Stimulated activated naive CD4-positive, alpha-beta T cell treated with Interleukin-2 at 50 U/mL for 16 hours (primary cell): ENCODE data around the gene DSCAML1.

Experiments used
- DNase-seq: peaks from one replicate; lab custom pipeline; 2025; lab: John Stamatoyannopoulos, UW

DSCAML1 gene

DNA sequence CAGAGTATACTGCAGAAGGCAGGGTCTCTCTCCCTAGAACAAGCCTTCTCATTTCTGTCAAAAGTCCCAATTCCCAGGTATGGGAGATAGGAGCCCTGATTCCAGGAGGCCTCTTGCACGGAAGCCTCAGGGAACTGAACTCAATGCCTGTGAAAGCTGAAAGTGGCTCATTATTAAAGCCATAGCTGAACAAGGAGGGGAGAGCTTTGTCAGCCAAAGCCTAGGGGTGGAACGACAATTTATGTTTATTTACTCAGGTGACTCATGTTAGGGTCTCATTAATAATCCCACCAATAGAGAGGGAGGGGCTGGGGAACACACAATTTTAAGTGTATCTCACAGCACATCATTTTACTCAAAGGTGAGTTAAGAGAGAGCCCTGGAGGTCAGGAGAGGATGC is 44.9 kb downstream of the DSCAML1 start:
- DNase-seq, result no peak

DNA sequence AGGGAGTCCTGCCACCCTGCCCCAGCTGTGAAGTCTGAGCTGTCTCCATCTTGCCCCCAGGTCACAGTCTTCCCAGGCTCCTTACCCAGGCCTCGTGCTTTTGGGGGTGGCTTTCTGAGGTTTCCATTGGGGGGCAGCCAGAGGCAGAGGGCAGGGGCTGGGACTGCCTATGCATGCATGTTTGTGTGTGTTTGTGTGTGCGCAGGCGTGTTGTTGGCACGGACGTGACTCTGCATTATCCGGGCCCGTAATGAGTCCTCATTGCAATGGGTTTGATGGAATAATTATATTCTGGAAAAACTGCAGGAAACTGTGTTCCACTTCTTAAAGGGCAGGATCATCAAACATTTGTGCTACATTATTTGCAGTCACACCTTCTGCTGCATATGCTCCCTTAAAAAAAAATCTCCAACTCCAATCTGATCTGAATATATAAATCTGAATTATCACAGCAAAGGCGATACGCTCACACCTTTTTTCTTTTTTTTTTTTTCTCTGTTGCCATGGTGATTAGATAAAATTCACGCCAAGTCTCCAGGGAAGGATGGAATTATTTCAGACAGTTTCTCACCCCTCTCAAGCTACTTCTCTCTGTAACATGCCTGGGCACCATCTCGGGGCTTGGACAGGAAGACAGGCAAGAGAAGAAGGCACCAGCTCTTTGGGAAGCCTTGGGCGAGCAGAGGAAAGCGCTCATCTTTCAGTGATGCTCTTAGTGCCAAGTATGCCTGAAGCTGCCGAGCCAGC is 45.9 kb downstream of the DSCAML1 start:
- DNase-seq, result no peak

DNA sequence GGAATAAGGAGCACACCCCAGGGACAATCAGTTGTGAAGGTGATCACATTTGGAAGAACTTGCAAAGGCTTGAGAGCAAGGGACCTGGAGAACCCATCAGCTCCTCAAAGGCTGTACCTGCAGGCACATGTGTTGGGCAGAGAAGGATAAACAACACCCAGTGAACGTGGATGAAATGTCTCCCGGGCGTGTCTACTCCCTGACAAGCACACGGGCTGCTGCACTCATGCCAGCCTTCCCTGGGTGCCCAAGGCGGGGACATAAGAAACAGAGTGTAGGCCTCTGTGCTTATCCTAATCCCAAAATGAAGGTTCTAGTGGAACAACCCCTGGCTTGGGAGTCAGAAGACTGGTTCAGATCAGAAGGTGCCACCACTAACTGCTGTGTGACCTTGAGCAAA is 46.7 kb downstream of the DSCAML1 start:
- DNase-seq, result no peak

DNA sequence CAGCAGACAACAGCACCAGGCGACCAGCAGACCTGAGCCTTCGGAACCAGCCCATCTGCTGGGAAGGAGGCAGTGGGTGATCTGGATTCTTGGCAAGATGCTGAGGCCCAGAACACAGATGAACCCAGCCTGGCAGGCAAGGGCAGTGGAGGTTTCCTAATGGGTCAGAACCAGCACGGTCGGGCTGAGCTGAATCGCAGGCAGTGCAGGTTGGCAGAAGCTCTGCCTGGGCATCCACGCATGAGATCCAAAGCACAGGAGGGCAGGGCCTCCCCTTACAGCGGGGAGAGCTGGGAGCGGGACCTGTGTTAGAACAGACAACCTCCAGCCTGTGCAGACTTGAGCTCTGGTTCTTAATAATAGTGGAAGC is 47.5 kb downstream of the DSCAML1 start:
- no peak for DNase-seq

DNA sequence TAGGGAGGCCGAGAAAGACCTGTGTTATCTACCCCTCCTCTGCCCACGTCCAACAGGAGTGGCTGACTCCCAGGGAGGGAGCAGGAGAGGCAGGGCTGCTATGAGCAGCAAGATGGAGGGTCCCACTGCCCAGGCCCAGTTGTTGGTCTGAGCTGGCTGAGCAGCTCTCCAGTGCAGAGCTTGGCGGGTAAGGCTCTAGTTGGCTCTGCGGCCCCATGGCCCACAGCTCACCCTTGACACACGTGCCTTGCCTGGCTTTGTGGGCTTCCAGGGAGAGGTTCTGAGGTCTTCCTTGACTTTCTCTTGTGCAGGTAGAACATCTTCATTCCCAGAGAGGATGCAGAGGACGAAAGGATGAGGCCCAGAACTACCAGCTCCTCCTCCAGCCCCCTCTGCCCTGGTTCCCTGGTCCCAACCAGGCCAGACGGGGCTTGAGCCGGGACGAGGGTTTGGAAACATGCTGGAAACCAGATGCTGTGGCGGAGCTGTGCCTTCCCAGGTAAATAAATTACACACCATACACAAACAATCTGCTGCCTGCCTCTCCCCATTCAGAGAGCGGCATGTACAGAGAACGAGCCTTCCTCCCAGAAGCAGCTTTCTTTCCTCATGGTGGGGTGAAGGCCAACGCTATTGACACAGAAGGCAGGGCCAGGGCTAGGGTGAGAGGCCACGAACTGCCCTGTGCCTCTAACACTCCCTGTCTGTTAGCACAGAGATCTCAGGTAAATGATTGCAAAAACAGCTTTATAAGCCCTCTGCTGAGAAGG is 48.1 kb downstream of the DSCAML1 start:
- DNase-seq, result no peak

DNA sequence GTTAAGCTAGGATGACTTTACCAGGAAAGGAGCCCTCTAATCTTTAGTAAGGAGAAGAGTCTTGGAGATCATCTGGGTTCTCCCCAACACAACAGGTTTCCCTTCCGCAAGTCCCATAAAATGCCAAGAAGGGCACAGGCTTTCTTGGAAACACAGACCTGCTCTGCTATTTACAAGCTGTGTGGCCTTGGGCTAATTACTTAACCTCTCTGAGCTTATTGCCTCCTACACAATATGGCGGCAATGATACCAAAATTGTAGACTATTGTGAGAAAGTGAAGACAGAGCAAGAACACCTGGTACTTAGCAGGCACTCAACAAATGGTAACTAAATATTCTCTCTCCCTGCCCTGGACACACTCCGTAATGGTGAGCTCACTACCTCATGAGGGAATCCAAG is 49.1 kb downstream of the DSCAML1 start:
- DNase-seq, result no peak

DNA sequence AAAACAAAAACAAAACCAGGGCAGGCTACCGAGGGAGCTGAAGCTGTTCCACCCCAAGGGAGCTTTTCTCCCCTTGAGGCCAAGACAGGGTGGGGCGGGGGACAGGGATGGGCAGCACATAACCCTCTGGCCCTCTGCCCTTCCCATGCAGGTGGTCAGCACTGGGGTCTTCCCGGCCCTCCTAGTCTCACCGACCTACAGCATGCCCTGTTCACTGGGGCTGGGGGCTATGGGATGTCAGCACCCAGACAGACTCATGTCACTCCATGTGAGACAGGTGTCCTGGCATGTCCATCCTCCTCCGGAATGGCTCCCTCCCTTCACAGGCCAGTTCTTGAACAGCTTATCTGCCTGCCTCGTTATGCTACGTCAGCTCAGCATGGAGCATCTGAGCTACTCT is 51.7 kb downstream of the DSCAML1 start:
- DNase-seq, result no peak

DNA sequence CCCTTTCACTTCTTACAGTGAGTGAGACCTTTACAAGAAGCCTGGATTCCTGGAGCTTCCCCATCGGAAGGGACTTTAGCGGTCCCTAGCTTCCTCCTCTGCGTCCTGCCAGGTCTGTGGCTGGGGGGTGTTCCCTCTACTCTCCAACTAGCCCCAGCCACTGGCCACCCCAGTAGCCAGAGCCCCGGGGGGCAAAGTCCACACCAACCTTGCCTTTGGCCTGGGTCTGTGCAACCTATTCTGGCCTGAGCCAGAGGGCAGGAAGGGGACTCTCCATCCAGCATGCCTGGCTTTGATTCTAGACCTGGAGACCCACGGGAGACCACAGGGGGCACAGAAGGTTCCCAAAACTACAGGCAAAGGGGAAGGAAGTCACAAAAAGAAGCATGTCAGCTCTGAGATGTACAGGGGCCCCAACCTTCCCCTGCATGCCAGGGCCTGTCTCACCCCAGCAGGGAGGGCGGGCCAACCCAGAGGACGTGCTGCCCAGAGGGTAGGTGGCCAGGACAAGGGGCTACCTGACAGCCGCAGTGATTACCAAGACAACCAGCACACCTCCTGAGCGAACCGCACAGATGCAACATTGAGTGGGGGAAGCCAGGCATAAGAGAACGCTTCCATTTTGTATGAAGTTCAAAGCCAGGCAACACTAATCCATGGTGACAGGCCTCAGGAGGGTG is 52.4 kb downstream of the DSCAML1 start:
- DNase-seq, result no peak

DNA sequence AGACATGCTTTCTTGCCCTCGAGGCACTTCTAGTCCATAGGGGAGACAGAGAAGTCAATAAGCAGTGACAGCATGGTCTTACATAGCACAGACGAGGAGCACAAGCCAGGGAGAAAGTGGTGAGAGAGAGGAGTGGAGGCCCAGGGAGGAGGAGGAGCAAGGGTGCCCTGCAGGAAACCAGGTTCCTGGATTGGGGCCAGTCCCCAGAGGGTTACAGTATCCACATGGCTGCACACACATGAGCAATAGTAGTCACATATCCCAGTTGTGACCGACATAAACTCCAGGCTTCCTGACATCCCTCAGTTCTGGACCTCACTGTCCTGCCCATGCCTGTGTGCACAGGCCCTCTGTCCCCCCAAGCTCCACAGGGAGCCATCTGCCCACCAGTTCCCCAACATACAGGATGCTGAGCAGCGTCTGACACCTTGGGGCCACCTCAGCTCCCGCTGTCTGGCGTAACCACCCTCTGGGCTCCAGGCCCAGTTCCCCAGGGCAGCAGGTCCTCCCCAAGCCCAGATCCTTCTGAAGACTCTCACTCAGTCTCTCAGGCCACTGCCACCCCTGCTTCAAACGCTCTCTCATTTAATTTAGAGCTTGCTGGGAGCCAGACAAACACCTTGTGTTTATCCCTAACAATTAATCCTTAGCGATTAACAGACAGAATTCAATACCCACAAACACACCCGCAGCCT is 53.7 kb downstream of the DSCAML1 start:
- no peak for DNase-seq

DNA sequence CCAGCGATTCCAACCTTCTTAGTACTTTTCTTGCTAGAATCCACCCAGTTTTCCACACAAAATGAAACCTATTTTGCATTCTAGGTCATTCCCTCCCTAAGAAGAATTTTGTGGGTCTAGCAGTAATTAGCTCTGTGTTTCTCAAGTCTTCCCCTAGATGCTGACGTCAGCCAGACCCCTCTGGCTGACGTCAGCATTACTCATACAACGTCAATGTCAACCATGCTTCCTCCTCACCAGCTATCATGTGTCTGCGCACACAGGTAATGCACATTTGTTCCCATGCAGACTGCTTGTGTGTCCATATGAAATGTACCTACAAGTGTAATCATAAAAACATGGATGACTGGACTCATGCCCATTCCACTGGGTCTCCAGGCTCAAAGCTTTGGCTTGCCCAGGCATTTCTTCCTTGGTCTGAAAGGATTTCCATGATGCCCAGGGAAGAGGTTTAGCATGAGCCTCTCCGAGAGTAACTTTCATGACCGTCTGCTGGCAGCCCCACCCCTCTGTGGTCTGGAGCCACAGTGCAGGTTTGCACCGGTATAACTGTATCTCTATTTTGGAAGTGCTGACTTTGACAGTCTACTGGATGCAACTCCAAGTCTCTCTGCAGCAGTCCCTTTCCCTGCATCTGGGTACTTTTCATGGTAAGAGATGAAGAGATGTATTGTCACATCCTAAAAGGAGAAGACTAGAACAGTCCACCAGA is 58.6 kb downstream of the DSCAML1 start:
- DNase-seq, result no peak

DNA sequence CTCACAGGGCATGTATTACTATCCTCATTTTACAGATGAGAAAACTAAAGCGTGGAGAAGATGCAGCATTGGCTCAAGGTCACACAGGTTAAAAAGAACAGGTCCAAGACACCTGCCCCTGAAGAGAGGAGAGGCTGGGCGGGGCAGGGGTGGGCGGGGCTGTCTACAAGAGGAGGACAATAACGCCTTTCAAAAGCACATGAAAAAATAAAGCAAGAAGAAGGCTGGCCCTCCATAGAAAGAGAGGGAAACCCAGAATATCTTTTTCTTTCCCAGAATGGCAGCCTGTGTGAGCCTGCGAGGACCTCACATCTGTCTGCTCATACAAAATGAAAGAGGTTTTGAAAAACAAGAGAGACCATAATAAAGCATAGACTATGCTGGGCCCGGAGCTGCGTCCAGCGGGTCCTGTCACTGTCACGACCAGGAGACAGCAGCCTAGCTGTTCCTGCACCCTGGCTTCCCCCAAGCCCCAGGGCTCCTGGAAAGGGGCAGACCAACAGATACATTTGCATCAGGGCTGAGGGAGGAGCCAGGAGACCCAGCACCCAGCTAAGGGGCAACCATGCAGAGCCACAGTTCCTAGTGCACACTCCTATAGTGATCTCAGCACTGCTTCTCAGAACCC is 61.6 kb downstream of the DSCAML1 start:
- no peak for DNase-seq

DNA sequence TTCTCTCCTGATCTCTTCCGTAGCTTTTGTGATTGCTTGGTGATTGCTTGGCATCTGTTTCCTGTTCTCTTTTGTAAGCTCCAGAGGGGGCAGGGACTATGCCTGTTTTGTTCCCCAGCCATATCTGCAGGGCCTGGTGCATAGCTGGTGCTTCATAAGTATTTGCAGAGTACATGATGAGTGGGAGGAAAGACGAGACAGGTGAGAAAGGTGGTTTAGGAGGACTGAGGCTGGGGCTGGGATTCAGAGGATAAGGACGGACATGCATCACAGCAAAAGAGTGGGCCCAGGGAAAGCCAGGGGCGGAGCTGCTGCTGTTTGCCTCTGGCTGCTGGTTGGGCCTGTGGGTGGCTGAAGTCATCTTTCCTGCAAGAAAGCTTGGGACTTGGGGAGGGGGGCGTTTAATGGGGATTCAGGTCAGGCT is 62.4 kb downstream of the DSCAML1 start:
- no peak for DNase-seq

DNA sequence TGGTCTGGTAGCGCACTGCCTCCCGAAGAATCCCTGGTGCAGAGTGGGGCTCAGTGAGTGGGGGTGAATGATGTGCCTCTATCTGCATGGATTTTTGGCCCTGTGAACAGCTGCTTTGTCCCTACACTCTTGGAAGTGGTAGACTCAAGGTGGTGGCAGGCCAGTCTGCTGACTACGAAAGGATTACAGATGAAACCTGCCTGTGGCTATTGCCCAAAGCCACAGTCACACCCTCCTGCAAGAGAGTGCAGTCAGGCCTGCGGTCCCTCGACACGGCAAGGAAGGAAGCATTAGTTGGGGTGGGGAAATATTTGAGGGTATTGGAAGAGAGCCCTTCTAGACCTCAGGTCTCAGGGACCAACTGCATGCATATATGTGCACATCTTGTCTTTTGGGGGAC is 63.7 kb downstream of the DSCAML1 start:
- DNase-seq, result no peak

DNA sequence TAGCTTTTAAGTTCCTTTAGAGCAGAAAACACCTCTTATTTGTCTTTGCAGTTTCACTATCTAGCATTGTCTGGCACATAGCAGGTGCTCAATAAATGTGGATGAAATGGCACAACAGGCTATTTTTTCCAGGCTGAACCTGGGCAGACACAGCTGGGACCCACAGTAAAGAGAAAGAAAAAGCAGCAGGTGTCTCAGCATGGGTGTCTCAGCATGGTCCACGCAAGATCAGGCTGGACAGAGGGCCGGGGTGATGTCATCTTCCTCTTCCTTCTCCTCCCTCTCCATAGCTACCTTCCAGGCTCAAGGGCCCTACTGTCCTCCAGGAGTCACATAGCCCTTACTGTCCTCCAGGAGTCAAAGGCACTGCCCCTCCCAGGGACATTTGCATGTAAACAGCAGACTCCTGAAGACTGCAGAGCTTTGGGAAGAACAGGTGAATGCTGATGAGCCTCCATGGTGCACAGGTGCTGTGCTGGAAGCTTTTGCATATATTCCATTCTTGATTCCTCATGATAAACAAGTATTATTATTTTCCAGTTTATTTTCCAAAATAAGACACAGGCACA is 65.2 kb downstream of the DSCAML1 start:
- no peak for DNase-seq

DNA sequence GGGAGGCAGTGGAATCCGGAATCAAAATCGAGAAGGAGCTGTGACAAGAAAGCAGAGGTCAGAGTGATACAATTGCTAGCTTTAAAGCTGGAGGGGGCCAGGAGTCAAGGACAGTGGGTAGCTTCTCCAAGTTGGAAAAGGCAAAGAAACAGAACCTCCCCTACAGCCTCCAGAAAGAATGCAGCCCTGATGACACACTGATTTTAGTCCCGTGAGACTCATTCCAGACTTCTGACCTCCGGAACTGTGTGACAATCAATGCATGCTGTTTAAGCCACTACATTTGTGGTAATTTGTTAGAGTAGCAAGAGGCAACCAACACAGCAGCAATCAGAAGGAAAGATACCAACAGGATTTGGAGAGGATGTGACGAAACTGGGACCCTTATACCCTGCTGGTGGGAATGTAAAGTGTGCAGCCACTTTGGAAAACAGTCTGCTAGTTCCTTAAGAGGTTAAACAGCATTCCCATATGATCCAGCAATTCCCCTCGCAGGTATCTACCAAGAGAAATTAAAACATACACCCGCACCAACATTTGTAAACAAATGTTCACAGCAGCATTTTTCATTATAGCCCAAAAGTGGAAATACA is 66.7 kb downstream of the DSCAML1 start:
- no peak for DNase-seq

DNA sequence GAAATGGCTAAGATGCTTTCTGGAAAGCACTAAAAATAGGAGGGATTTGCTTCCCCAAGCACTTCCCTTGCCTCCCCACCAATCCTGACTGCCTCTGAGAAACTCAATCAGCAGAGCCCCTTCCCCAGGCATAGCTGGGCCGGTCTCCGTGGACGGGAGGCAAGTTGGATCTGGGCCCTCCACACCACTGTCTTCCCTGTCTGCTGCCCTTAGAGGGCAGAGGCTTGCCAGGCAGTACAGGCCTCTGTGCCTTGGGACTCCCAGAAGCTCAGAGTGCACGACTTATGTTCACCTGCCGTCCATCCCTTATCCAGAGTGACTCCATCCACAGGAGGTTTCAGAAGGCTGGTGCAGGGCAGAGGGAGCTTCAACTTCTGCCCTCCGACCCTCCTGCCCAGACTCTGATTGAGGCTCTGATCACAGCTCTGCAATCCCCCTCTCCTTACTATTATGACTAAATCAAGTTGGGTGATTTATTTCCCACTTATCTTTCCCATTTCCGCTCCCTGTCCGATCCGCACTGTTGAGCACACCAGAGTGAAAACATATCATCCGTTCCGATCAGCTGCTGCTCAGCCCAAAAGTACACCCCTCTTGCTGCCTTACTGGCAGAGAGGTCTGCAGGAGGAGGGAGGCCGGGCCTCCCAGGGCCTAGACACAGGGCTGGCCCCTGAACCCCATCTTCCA is 71.8 kb downstream of the DSCAML1 start:
- DNase-seq, result no peak

DNA sequence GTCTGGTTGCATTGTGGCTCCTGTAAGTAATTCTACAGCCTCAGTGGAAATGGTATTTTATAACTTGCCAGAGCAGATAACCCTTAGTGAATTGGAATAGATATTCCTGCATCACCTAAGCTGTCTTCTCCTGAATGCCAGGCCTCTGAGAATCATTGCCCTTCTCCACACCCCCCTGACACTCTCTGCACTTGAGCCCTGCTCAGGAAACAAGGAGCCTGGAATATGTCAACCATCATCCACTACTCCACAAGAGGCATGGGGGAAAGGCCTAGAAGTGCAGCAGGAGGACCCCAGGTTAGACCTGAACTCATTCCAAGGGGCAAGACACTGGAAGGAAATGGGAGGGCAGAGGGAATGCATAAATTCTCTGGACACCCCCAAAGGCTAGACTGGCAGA is 72.4 kb downstream of the DSCAML1 start:
- no peak for DNase-seq

DNA sequence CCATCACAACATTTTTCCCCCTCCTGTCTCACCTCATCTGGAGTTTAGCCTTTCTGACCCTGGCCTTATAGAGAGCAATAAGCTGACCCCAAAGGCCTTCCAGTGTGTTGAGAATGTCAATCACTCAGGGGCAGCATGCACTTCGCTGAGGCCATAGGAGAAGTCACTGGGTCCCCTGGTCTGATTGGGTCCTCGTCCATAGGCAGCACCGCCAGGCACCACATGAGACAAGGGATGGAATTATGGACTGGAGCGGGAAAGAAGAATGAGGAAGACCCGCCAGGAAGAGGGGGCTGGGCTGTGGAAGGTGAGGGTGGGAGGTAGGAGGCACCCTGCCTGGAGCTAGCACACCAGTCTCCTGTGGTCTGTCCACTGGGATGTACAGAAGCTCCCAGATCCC is 72.9 kb downstream of the DSCAML1 start:
- no peak for DNase-seq

DNA sequence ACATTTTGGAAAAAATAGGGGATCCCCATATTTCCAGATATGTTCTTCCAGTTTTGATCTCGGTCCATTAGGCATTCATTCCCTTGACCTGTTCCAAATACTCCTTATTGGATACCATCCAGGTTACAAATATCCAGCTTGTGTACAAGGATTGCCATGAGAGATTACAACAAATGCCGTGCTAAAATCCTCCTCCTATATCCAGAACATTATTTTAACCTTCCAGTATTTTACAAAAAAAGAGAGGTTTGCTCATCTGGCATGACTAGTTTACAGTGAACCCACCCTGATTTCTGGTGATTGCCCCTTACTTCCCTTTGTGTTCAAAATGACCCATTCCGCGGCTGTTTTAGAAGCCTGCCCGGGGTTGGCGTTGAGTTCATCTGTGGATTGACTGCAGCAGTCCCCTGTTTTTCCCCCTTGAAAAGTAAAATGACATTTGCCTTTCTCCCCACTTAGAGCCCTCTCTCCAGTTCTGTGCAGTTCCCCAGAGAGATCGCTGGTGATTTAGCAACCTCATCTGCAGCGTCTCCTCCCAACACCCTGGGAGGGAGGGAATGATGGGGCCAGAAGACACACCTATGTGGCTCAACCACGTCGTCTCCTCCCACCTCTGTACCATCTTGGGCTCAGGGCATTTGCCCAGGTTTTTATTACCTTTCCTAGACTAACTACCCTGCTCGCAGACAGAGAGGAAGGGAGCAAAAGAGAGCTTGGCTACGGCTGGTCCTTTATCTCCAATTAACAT is 73.6 kb downstream of the DSCAML1 start:
- no peak for DNase-seq
